Ovary (tissue), 9 donors: ENCODE results near the gene FAM53A. TPM values are rescaled to one million over a fixed set of nuclear protein-coding genes. Genes with fewer than 3 reads are reported as not detected.
"Not testable (repeated sequence)": the region's sequence is repeated elsewhere in the genome, so short reads cannot be mapped to it uniquely, and the experiment has no call there.

Experiments
- DNase-seq, 5 donors: peaks; one replicate each; pipeline ENCODE4 v3.0.0-alpha.2; 2019 to 2020
- H3K27ac ChIP-seq, 2 donors: fragments of 200-600 bp; one replicate each; pipeline versions ENCODE4 v1.5.1 to v1.8.0; 2019 to 2022
- H3K27me3 ChIP-seq: fragments of 200-600 bp; one replicate; pipeline ENCODE4 v1.8.0; 2022
- H3K36me3 ChIP-seq: fragments of 200-600 bp; sonication (generic); one replicate; pipeline ENCODE4 v1.5.1; 2019
- H3K4me1 ChIP-seq: one replicate; pipeline ENCODE4 v1.8.1; 2013; ENCODE audit warnings: mild to moderate bottlenecking, moderate library complexity; ENCODE audit not compliant: insufficient read depth
- H3K4me3 ChIP-seq: fragments of 200-600 bp; sonication (generic); one replicate; pipeline ENCODE4 v1.5.1; 2017
- H3K9me3 ChIP-seq, 2 donors: fragments of 200-600 bp in 1 of 2; sonication (generic) in 1 of 2; one replicate each; pipeline versions ENCODE4 v1.5.1 to v1.8.1; 2013 to 2019; ENCODE audit warnings: mild to moderate bottlenecking in 1 of 2, moderate library complexity in 1 of 2
- EP300 ChIP-seq: sonication (generic); formaldehyde crosslinking; IDR thresholded peaks from one replicate; pipeline ENCODE4 v1.6.1; 2017; ENCODE audit warnings: antibody characterized with exemption
- POLR2A ChIP-seq: fragments of 450-650 bp; IDR thresholded peaks from one replicate; pipeline ENCODE4 v1.6.1; 2017; ENCODE audit warnings: antibody characterized with exemption, mild to moderate bottlenecking, moderate library complexity
- WGBS, 3 donors: extraction: QIAGEN DNeasy Blood & Tissue Kit in 1 of 3; methylation state at CpG; one replicate each; pipeline versions ENCODE4 v1.1.5 to v1.1.7; 2013 to 2017; 5-methylcytosine and 5-hydroxymethylcytosine counted together
- intact Hi-C, 4 donors: fragments of 100-400 bp; cut with DNase I; formaldehyde crosslinking; loops; one replicate each; pipeline versions ENCODE4 v1.11.0 to v1.15.1; 2022 to 2023
- polyA plus RNA-seq, 2 donors: library from polyadenylated mRNA; stranded (reverse); fragments of 200-250 nt in 1 of 2; fragments of 350-450 nt in 1 of 2; fragmentation: Illumina TruSeq in 1 of 2; extraction: RNeasy Lipid Tissue Mini Kit (QIAGEN cat#74804) in 1 of 2; gene quantifications; one replicate each; pipeline ENCODE4 v1.2.3, GENCODE V29; 2013 to 2014
- total RNA-seq, 7 donors: library from RNA; depleted of rRNA in 2 of 7; stranded (reverse); fragments of >200 nt in 2 of 7; fragmentation: NEBNext Ultra II Directional in 3 of 7; extraction: Animal tissue kit (Norgen Biotek cat#: 25700) in 3 of 7; gene quantifications; one replicate each; pipeline versions ENCODE4 v1.1.0 to v1.2.4, GENCODE V29; 2016 to 2023
- TF ChIP-seq, protein P1 (sequence below), 3 donors: fragments of 450-650 bp in 2 of 3; fragments of 200-600 bp in 1 of 3; IDR thresholded peaks; one replicate each; pipeline versions ENCODE4 v1.5.1 to v1.8.0; 2016 to 2022; ENCODE audit warnings: antibody characterized with exemption in 3 of 3, mild to moderate bottlenecking in 1 of 3
- donor health status: DM: no; HTN: no; CAD: no; lungs with moderate emphysema.
- donor health status: DM: no; HTN: no; CAD: no.
- donor health status: Bipolar disorder and iron deficiency.
- donor health status: DM: yes; HTN: yes; CAD: no.
- donor health status: DM: no; HTN: no; CAD: no.
- donor health status: DM: yes; HTN: yes; CAD: no.

The FAM53A gene
- total and polyA plus RNA-seq, 9 donors: 0.32 to 5.1 (median 2.4) TPM

DNA sequence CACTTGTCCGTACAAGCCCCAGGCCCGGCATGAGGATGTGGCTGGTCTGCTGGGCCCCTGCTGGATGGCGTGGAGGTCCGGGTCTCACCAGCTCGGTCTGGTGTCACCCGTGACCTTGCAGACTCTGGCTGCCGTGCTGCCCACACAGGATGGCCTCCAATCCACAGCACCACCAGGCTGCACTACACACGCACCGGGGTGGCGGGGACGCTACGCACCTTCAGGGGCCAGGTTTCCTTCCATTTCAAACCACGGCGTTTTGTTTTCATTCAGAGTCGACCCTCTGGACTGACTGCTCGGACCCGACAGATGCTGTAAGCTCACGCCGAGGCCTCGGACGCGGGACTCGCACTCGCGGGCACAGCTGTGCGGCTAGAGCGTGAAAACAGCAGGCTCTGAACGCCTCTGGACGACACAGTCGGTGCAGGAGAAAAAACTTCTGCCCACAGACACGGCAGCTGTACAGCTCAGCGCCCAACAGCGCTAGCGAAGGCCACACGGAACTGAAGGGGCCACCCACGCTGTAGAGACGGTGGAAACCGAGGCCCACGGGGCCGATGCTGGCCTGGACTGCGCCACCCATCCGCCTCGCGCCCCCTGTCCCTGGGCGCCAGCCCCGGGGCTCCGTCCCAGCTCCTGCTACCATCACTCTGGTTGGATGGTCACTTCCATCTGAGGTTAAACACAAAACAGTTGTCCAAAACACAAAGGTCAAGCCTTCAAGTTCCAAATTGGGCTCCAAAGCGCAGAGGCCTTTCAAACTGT is 40.0 kb downstream of the FAM53A start:
- Histone ChIP-seq H3K4me1 (no peaks in the 10 kb centered on the region), H3K9me3 (no peaks in the 10 kb centered on the region), H3K27ac (no peak overlapping the region), H3K4me3 (no peak overlapping the region), H3K27me3 (no peaks in the 10 kb centered on the region), H3K36me3 (no peaks in the 10 kb centered on the region)
- DNase-seq: no peak
- intact Hi-C loops: no loop called here
- TF ChIP-seq POLR2A: no peak
- TF ChIP-seq, protein P1, sequence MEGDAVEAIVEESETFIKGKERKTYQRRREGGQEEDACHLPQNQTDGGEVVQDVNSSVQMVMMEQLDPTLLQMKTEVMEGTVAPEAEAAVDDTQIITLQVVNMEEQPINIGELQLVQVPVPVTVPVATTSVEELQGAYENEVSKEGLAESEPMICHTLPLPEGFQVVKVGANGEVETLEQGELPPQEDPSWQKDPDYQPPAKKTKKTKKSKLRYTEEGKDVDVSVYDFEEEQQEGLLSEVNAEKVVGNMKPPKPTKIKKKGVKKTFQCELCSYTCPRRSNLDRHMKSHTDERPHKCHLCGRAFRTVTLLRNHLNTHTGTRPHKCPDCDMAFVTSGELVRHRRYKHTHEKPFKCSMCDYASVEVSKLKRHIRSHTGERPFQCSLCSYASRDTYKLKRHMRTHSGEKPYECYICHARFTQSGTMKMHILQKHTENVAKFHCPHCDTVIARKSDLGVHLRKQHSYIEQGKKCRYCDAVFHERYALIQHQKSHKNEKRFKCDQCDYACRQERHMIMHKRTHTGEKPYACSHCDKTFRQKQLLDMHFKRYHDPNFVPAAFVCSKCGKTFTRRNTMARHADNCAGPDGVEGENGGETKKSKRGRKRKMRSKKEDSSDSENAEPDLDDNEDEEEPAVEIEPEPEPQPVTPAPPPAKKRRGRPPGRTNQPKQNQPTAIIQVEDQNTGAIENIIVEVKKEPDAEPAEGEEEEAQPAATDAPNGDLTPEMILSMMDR (IDR thresholded peaks at IDR 0.05): no peak
- TF ChIP-seq EP300: no peak
- WGBS, 3 donors: 92 to 94% (median 93%) methylated on average over 48 of the region's 48 CpGs

DNA sequence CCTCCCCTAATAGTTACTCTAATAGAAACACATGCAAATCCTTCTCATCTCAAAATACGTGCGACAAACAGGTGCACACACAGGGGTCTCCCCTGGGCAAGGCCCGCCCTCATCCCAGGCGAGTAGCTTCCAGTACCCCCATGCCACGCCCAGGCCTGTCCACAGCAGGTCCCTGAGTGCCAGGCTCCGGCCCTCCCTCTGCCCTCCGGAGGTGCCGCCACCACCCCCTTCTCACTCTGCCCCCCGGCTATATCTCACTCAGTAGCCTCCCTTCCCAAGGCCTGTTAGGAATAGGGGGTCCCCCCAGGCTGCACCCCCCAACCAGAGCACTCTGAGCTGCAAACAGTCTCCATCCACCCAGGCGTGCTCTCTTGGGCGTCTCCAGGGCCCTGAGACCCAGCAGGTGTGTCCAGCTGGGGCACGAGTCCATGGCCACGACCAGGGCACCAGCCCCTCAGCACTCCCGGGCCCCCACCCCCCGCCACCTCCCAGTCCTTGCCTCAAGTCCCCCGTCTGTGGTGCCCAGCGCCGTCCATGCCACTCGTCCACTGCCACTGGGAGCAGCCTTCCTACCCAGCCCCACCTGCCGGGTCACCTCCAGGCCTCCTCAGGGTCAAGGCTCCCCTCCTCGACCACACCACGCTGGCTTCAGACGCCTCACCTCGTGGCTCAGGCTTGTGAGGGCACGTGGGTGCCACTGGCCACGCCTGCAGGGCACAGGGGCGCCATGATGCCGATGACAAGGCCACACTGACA is 41.7 kb downstream of the FAM53A start:
- WGBS, 3 donors: 89 to 92% (median 90%) methylated on average over 27 to 28 of the region's 28 CpGs
- no peak overlapping the region for H3K4me3 ChIP-seq
- no peaks in the 10 kb centered on the region for H3K4me1 ChIP-seq
- no peaks in the 10 kb centered on the region for H3K9me3 ChIP-seq
- TF ChIP-seq EP300: no peak
- TF ChIP-seq, protein P1 (IDR thresholded peaks at IDR 0.05): no peak
- no peak for TF ChIP-seq POLR2A
- no peaks in the 10 kb centered on the region for H3K27me3 ChIP-seq
- intact Hi-C loops: no loop called here
- no peak overlapping the region for H3K27ac ChIP-seq
- no peak for DNase-seq
- no peaks in the 10 kb centered on the region for H3K36me3 ChIP-seq

DNA sequence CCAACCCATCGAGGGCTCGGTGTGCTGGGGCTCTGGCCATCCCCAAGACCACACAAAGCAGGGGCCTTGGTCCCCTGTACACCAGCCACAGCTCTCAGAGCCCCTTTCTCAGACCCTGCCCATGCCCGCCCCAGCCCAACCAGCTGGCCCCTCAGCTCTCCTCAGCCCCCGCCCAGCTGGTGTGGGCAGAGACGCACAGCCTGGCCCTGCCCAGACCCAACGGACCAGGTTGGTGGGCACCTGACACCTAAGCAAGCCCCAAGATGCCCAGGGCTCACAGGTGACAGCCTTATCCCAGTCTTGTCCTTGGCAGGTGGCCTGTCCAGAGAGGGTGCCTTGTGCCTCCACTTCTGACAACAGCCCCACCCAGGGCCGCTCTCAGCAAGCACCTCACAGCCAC is 42.4 kb downstream of the FAM53A start:
- TF ChIP-seq EP300 (no peak), POLR2A (no peak)
- TF ChIP-seq, protein P1 (IDR thresholded peaks at IDR 0.05): no peak
- no peaks in the 10 kb centered on the region for H3K27me3 ChIP-seq
- DNase-seq: no peak
- WGBS, 3 donors: 89 to 97% (median 92%) methylated on average over 7 of the region's 7 CpGs
- intact Hi-C loops: no loop called here
- H3K4me1 ChIP-seq: no peaks in the 10 kb centered on the region
- no peaks in the 10 kb centered on the region for H3K36me3 ChIP-seq
- H3K9me3 ChIP-seq: no peaks in the 10 kb centered on the region
- H3K27ac ChIP-seq: no peak overlapping the region
- H3K4me3 ChIP-seq: no peak overlapping the region

DNA sequence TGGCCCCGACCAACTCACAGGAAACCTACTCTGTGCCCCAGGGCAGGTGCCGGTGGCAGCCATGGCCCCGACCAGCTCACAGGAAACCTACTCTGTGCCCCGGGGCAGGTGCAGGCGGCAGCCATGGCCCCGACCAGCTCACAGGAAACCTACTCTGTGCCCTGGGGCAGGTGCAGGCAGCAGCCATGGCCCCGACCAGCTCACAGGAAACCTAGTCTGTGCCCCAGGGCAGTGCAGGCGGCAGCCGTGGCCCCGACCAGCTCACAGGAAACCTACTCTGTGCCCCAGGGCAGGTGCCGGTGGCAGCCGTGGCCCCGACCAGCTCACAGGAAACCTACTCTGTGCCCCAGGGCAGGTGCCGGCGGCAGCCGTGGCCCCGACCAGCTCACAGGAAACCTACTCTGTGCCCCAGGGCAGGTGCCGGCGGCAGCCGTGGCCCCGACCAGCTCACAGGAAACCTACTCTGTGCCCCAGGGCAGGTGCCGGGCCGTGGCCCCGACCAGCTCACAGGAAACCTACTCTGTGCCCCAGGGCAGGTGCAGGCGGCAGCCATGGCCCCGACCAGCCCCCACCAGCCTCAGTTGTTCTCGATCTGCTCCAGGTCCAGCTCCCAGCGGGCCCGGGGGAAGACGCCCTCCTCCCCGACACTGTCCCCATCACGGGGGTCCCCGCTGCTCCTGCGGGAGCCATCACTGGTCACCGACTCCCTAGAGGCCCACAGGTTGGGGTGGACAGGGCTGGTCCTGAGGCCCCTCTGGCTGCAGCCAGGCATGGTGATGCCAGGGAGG is 43.2 kb downstream of the FAM53A start:
- intact Hi-C loops, H3K4me1 ChIP-seq, H3K27me3 ChIP-seq, H3K36me3 ChIP-seq, DNase-seq, H3K27ac ChIP-seq, H3K4me3 ChIP-seq, H3K9me3 ChIP-seq: not testable (repeated sequence)
- 94 to 97% (median 96%) methylated on average over 16 to 35 of the region's 35 CpGs for WGBS, 3 donors
